HG03354 (cell line): ENCODE measurements around the gene EHBP1L1.
A peak's percentile ranks its signal among the peaks of the same experiment; 100 is the strongest.

Source experiments
- ATAC-seq: cut with Tn5 transposase; IDR thresholded peaks from one replicate; pipeline ENCODE4 v1.9.1; 2021; ENCODE audit warnings: mild to moderate bottlenecking; ENCODE audit not compliant: unreplicated experiment, poor library complexity, severe bottlenecking

Gene EHBP1L1

DNA sequence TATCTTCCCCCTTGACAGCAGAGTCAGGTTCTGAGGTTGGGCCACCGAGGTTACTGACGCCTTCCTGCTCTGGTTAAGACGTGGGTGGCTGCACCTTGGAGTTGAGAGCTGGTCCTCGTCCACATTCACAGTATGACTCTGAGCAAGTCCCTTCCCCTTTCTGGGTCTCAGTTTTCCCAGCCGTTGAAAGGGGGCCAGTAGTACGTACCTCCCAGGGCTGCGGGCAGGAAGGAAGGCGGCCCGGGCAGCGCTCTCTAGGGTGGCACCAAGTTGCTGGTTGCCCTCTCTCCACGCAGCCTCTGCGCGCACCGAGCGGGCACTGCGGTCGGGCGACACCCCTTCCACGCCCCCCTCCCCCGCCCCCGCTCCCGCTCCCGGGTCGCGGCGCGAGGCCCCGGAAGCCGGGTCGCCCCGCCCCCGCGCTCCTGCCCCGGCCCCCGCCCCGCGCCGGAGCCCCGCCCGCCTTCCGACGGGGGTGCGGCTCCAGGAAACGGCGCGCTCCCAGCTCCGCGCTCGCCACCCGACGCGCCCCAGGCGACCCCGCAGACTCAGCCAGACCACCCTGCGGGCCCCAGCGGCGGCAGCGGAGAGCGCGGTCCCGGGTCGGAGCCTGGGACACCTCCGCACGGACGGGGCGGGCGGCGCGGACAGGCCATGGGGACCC, at the start of gene EHBP1L1:
Gene EHBP1L1 (plus strand): TSS at position 486 of the 664 bp plus-strand sequence. CDS start 250 bp downstream, outside the sequence.
- ATAC-seq = no peak

- ATAC-seq = no peak
Observed at GRCh38 chr11:65526744-65527143, 49.1 kb upstream of the EHBP1L1 start.

DNA sequence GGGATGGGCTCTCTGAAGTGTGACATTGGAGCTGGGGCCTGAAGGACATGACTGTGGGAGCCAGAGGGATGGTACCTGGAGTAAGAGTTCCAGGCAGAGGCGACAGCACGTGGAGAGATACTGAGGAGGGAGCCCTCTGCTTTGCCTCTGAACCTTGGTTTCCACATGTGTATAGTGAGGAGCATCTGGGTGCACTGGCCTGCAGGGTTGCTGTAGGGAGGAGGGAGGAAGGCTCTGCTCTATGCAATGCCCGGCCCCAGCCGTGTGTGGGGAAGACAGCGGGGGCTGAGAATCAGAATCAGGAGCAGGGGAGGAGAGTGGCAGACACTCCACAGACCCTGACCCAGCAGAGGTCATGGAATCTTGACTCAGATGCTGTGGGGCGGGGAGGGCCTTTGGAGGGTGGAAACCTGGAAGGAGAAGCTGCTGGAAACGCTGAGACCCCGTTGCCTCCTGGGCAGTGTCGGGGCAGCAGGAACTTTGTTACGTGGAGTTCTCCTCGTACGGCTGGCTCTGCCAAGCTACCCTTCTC, 47.0 kb upstream of the EHBP1L1 start:
- no peak for ATAC-seq

GRCh38 chr11:65529475-65530156, 46.2 kb upstream of the EHBP1L1 start:
- no peak for ATAC-seq

DNA sequence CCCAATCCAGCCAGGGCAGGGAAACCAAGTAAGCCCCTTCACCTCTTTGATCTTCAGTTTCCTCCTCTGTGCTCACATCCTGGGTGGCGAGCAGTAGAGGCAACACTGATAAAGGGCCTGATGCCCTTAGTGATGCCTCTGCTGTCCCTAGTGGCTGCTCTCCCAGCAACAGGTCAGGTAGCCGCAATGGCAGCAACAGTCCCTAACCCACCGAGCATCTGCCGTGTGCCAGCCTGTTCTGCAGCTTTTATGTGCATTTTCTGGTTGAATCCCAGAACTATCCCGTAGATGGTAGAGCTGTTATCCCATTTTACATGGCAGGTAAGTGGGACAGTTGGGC, 45.7 kb upstream of the EHBP1L1 start:
- no peak for ATAC-seq

DNA sequence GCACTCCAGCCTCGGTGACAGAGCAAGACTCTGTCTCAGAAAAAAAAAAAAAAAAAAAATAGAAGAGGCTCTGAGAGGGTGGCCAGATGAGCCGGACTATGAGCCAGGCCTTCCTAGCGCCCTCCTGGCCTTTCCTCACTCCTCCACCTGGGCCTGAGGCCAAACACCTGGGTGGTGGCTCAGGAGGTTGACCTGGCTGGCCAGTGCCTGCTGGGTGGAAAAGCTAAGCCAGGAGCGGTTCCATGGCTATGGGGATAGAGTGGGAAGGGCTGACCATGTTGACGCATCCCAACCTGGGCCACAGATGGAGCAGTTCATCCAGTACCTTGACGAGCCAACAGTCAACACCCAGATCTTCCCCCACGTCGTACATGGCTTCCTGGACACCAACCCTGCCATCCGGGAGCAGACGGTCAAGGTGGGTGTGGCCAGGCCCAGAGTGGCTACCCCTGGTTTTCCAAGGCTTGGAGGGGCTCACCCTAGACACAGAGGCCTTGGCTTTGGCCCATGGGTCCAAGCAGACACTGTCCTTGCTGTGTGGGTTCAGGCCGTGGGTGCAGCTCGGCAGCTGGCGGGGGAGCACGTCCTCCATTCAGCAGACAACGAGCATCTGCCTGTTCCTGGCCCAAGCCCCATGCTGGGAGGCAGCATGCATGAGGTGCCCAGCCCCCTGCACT, 43.3 kb upstream of the EHBP1L1 start:
- no peak for ATAC-seq

- no peak for ATAC-seq
Observed at GRCh38 chr11:65535102-65535501, 40.8 kb upstream of the EHBP1L1 start.

DNA sequence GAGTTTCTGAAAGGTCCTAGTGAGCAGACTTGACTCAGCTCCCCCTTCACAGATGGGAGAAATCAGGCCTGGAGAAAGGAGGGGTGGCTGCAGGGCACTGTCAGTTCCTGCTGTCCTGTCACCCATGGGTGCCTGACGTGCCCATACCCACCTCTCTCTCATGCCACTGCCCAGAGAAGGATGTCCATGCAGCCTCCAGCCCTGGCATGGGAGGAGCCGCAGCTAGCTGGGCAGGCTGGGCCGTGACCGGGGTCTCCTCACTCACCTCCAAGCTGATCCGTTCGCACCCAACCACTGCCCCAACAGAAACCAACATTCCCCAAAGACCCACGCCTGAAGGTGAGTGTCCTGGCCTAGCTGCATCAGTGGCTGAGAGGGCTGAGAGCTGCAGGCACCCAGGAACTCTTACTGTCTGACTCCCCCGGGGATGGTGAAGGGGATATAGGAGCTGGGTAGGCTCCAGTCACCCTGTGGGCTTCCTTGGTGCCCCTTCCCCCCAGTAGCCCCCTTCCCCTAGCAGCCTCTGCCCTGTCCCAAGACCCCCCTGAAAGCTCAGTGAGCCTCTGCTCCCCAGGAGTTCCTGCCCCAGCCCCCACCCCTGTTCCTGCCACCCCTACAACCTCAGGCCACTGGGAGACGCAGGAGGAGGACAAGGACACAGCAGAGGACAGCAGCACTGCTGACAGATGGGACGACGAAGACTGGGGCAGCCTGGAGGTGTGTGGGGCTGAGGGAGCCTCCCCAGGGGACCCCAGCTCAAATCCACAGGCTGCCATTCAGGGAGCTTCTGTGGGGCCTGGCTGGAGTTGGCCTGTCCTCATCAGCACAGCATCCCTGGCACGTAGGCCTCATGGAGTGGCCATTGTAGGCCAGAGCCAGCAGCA, 39.2 kb upstream of the EHBP1L1 start:
- ATAC-seq = no peak

DNA sequence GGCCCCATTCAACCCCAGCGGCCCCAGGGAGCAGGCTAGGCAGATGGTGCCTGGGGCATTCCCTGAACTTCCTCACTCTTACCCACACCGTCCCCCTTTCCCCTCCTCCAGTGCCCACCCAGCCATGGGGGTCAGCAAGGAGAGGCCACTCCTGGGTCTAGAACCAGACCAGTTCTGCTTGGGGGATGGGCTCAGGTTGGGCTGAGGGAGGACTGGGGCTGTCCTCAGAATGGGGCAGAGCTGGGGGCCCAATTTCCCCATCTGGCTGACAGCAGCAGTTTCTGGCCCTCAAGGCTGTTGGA, 38.6 kb upstream of the EHBP1L1 start:
- no peak for ATAC-seq

DNA sequence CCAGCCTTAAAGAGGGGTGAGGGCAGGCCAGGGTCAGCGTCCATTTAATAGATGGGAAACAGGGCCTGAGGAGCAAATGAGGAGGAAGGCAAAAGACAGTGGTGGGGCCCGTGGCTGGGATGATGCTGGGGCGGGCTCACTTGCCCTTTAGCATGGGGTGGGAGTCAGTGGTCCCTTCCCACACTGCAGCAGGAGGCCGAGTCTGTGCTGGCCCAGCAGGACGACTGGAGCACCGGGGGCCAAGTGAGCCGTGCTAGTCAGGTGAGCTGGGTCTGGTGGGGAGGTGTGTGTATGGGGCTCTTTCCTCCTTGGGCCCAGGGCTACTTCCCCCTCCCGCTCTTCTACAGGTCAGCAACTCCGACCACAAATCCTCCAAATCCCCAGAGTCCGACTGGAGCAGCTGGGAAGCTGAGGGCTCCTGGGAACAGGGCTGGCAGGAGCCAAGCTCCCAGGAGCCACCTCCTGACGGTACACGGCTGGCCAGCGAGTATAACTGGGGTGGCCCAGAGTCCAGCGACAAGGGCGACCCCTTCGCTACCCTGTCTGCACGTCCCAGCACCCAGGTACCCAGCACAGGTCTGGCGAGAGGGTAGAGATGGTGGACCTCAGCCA, 38.1 kb upstream of the EHBP1L1 start:
- no peak for ATAC-seq

GRCh38 chr11:65538232-65538914, 37.5 kb upstream of the EHBP1L1 start:
- no peak for ATAC-seq

- no peak for ATAC-seq
Observed at GRCh38 chr11:65538915-65539743, 36.7 kb upstream of the EHBP1L1 start.

GRCh38 chr11:65539744-65540289, 36.0 kb upstream of the EHBP1L1 start:
- peak; percentile 56 for ATAC-seq

DNA sequence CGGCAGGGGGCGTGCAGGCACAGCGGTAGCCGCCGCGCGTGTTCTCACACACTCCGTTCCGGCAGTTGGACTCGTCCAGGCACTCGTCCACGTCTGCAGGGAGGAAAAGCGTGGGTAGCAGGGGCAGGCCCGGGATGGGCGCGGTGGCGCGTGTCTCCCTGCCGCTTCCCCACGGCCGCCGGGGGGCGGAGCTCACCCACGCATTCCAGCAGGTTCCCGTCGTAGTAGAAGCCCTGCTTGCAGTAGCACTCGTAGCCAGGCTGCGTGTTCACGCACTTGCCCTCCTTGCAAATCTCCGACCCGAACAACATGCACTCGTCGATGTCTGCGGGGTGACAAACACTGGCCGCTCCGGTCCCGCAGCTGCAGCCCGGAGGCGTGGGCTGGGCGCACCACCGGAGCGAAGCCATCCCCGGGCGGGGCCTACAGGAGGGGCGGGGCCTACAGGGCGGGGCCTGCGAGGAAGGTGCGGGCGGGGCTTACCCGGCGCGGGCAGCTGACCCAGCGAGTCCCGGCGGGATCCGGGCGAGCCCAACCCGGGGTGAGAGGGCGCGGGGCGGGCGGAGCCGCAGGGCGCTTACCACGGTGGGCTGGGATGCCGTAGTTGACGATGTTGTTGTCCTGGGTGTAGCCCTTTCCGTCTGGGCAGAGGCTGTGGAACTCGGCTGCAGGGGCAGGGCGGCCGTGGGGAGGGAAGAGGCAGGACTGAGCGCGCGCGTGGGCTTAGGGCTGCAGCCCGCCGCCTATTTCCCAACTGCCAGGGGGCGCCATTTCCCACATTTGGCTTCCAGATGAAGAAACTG, 35.4 kb upstream of the EHBP1L1 start:
- peak; percentile 67 for ATAC-seq

DNA sequence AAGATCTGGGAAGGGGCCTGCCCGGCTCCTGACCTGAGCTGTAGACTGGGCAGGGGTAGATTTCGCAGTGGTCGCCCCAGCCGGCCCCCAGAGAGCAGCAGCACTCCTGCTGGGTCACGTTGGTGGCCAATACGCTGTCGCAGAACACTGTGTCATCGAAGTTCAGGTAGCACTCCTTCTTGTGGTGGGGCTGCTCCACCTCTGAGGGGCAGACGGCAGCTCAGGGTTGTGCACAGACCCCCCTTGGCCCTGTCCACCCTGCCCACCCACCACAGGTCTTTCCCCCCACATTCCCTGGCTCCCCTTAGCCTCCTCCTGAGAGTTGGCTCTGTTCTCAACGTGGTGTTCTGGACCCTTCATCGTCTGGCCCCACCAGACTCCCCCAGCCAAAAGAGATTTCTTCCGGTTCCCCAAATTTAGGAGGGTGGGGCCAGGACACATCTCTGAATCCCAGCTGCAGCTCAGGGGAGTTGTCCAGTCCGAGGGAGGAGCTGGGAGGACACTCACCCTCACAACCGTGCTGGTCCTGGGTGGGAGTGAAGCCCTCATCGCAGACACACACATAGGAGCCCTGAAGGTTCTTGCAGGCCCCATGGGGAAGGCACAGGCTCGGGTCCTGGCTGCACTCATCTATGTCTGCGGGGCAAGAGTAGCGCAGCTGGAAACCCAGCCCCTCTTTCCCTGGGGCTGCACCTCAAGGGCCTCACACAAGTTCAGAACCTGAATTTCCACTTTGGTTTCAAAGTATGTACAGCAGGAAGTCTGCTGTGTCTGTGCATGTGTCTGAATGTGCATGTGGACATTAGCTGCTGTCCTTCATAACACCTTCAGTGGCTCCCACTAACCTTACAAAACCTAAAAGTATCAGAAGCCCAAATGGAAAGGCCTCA, 34.5 kb upstream of the EHBP1L1 start:
- ATAC-seq = no peak

- ATAC-seq = no peak
Observed at GRCh38 chr11:65542738-65543390, 33.0 kb upstream of the EHBP1L1 start.
